ENCODE measurements around the gene NRTN. TPM values are rescaled to one million over a fixed set of nuclear protein-coding genes. Genes with fewer than 3 reads are reported as not detected.

NRTN gene
- total and polyA plus RNA-seq, 2 of the 13 experiments (the other 11 are each of a cell fraction or from before 2014, with no cell fraction given) = 4.1 to 5.3 TPM

GRCh38 chr19:5801796-5802619, 2.9 kb upstream of the NRTN start:
- H3K27ac ChIP-seq (ENCODE audit: extremely low read length, insufficient read depth, low read length) = no peak overlapping the region
- H3K4me2 ChIP-seq (ENCODE audit: low read depth, low read length) = no peak overlapping the region
- TF ChIP-seq SETDB1 (CRISPR knock-in tag; IDR thresholded peaks at IDR 0.05; ENCODE audit: borderline replicate concordance) (no peak), MNT (IDR thresholded peaks at IDR 0.05) (peak; percentile 76), SIX4 (CRISPR knock-in tag; IDR thresholded peaks at IDR 0.05) (no peak), TBL1XR1 (IDR thresholded peaks at IDR 0.05; ENCODE audit: borderline replicate concordance, low read length, partially characterized antibody) (no peak), ZUFSP (CRISPR knock-in tag; IDR thresholded peaks at IDR 0.05; ENCODE audit: borderline replicate concordance) (no peak), PATZ1 (CRISPR knock-in tag; IDR thresholded peaks at IDR 0.05) (peak; percentile 31; the same call in 1 of the 2 replicates), ZNF354B (CRISPR knock-in tag; IDR thresholded peaks at IDR 0.05) (no peak), ZBTB7A (CRISPR knock-in tag; IDR thresholded peaks at IDR 0.05) (0 out of 2 replicates have a peak, but pooled peaks have one; percentile 26), ZNF556 (CRISPR knock-in tag; IDR thresholded peaks at IDR 0.05; ENCODE audit: borderline replicate concordance) (no peak), ZNF839 (CRISPR knock-in tag; IDR thresholded peaks at IDR 0.05; ENCODE audit: borderline replicate concordance) (no peak), MXI1 (IDR thresholded peaks at IDR 0.05; ENCODE audit: borderline replicate concordance, low read depth, low read length) (0 out of 3 replicates have a peak, but pooled peaks have one; percentile 9), ZBTB25 (CRISPR knock-in tag; IDR thresholded peaks at IDR 0.05) (no peak), KAT8 (CRISPR knock-in tag; IDR thresholded peaks at IDR 0.05) (no peak), ZNF816 (CRISPR knock-in tag; IDR thresholded peaks at IDR 0.05; ENCODE audit: borderline replicate concordance) (no peak)

More at GRCh38 chr19:5801796-5802619, 2.9 kb upstream of the NRTN start:
- H3K36me3 ChIP-seq (replicated peaks in 1 of 2; ENCODE audit: control insufficient read depth in 1 of 2, insufficient read depth in 2 of 2, low read length in 2 of 2) = no peaks in the 10 kb centered on the region
- no peak overlapping the region for H2AFZ ChIP-seq (ENCODE audit: low read length)
- WGBS (ENCODE audit: low lambda C conversion rate) = 73% methylated on average over 18 of the region's 33 CpGs
- in situ Hi-C loops (cut with HindIII; ENCODE audit: extremely low pct_ligation_motif_present, low pct_unique_long_range_greater_than_20kb) = loop anchor here (5.0 kb wide), 2 partner anchors 175 to 220 kb away; partner anchors contain the start of gene RANBP3
- ATAC-seq = no peak
- no peaks in the 10 kb centered on the region for H3K9me3 ChIP-seq (ENCODE audit: low read length)
- no peak for DNase-seq (ENCODE audit: low spot score)
- FAIRE-seq = no peak
- no peak overlapping the region for H3K9ac ChIP-seq (ENCODE audit: insufficient read depth, low read depth, low read length)
- no peak overlapping the region for H3K4me3 ChIP-seq (replicated peaks in 1 of 3; ENCODE audit: insufficient read depth in 1 of 3, low read depth in 2 of 3, low read length in 3 of 3)
- BruUV-seq (replicated peaks) = no TSS peak
- H3K79me2 ChIP-seq (ENCODE audit: insufficient read depth, low read length) = no peaks in the 10 kb centered on the region
- ChIA-PET POLR2A (interaction anchor here (1.3 kb wide), 1 partner anchor 102 kb away, joined by 3 read pairs; the partner anchor contains the start of genes NDUFA11 and VMAC), CTCF (ENCODE audit: low intra/inter-chr PET ratio, low total read pairs) (no interaction called here)
- H3K27me3 ChIP-seq (ENCODE audit: control insufficient read depth in 1 of 2, insufficient read depth in 2 of 2, low read length in 2 of 2) = peaks cover 0 to 5% of the 10 kb centered on the region in 2 experiments; a peak in 2 of 5 replicates
- no peaks in the 10 kb centered on the region for H4K20me1 ChIP-seq (ENCODE audit: insufficient read depth, low read length)
- peaks cover 67% of the 10 kb centered on the region for H3K4me1 ChIP-seq (ENCODE audit: insufficient read depth, low read length)
- intact Hi-C loops (cut with micrococcal nuclease; ENCODE audit: unreplicated experiment) = loop anchor here (10.0 kb wide), 1 partner anchor 223 kb away; no protein-coding TSS in a partner anchor
